Mammary epithelial cell (primary cell): ENCODE data around the gene VAV3.

Source experiments
- CTCF ChIP-seq, 2 donors: IDR thresholded peaks in 1 of 2; conservative IDR thresholded peaks in 1 of 2; 2 replicates each; pipeline ENCODE4 v1.5.1; 2011 to 2012; ENCODE audit warnings: inconsistent platforms in 2 of 2, low read length in 2 of 2, mild to moderate bottlenecking in 2 of 2, control low read depth in 1 of 2, low read depth in 1 of 2; ENCODE audit not compliant: insufficient read depth in 1 of 2; ENCODE audit errors: extremely low read depth in 1 of 2
- EZH2 ChIP-seq: IDR thresholded peaks from 2 replicates; pipeline ENCODE4 v1.6.1; 2012; ENCODE audit warnings: low read length, inconsistent platforms, borderline replicate concordance

- no peak for TF ChIP-seq CTCF (conservative IDR thresholded peaks at IDR 0.05 in 1 of 2, IDR thresholded peaks at IDR 0.05 in 1 of 2; ENCODE audit: extremely low read depth in 1 of 2, insufficient read depth in 1 of 2, low read depth in 1 of 2, low read length in 2 of 2)
- no peak for TF ChIP-seq EZH2
Observed at GRCh38 chr1:107669996-107670395, 295.0 kb downstream of the VAV3 start.
